ENCODE measurements around the gene NMT2.
A peak's percentile ranks its signal among the peaks of the same experiment; 100 is the strongest.

The NMT2 gene

GRCh38 chr10:15106352-15107013 is 62.0 kb downstream of the NMT2 start:
- Histone ChIP-seq H3K4me3 (ENCODE audit: low read depth in 1 of 5, low read length in 5 of 5) (peak overlapping the region in 1 of 5 donors; percentile 29), H3K36me3 (ENCODE audit: control insufficient read depth in 5 of 5, insufficient read depth in 5 of 5, low read length in 5 of 5) (peaks cover 24 to 77% (median 57%) of the 10 kb centered on the region in 5 donors), H3K4me1 (ENCODE audit: control insufficient read depth in 5 of 5, insufficient read depth in 5 of 5, low read length in 5 of 5) (peaks cover 0 to 5% (median 3%) of the 10 kb centered on the region in 5 donors), H3K27me3 (ENCODE audit: control insufficient read depth in 5 of 5, insufficient read depth in 4 of 5, low read length in 5 of 5) (no peaks in the 10 kb centered on the region), H3K9ac (ENCODE audit: low read length in 5 of 5) (peak overlapping the region in 1 of 5 donors; percentile 25), H3K9me3 (ENCODE audit: control insufficient read depth in 5 of 5, low read length in 5 of 5) (no peaks in the 10 kb centered on the region), H3K27ac (ENCODE audit: low read depth, low read length) (no peak overlapping the region)

- H3K27ac ChIP-seq (ENCODE audit: low read depth, low read length): no peak overlapping the region
- no peak overlapping the region for H3K9ac ChIP-seq (ENCODE audit: low read length in 5 of 5)
- peaks cover 16 to 58% (median 37%) of the 10 kb centered on the region in 5 donors for H3K36me3 ChIP-seq (ENCODE audit: control insufficient read depth in 5 of 5, insufficient read depth in 5 of 5, low read length in 5 of 5)
- no peak overlapping the region for H3K4me3 ChIP-seq (ENCODE audit: low read depth in 1 of 5, low read length in 5 of 5)
- H3K9me3 ChIP-seq (ENCODE audit: control insufficient read depth in 5 of 5, low read length in 5 of 5): no peaks in the 10 kb centered on the region
- peaks cover 0 to 22% (median 9%) of the 10 kb centered on the region in 5 donors for H3K4me1 ChIP-seq (ENCODE audit: control insufficient read depth in 5 of 5, insufficient read depth in 5 of 5, low read length in 5 of 5)
- H3K27me3 ChIP-seq (ENCODE audit: control insufficient read depth in 5 of 5, insufficient read depth in 4 of 5, low read length in 5 of 5): no peaks in the 10 kb centered on the region
Measured at GRCh38 chr10:15103513-15103912, 65.0 kb downstream of the NMT2 start.

GRCh38 chr10:15099886-15100285 is 68.6 kb downstream of the NMT2 start:
- Histone ChIP-seq H3K4me3 (ENCODE audit: low read depth in 1 of 5, low read length in 5 of 5) (no peak overlapping the region), H3K9me3 (ENCODE audit: control insufficient read depth in 5 of 5, low read length in 5 of 5) (no peaks in the 10 kb centered on the region), H3K36me3 (ENCODE audit: control insufficient read depth in 5 of 5, insufficient read depth in 5 of 5, low read length in 5 of 5) (peaks cover 6 to 33% (median 22%) of the 10 kb centered on the region in 5 donors), H3K4me1 (ENCODE audit: control insufficient read depth in 5 of 5, insufficient read depth in 5 of 5, low read length in 5 of 5) (peaks cover 0 to 35% (median 28%) of the 10 kb centered on the region in 5 donors), H3K9ac (ENCODE audit: low read length in 5 of 5) (peak overlapping the region in 2 of 5 donors; percentile 53 to 60), H3K27ac (ENCODE audit: low read depth, low read length) (peak overlapping the region; percentile 18), H3K27me3 (ENCODE audit: control insufficient read depth in 5 of 5, insufficient read depth in 4 of 5, low read length in 5 of 5) (no peaks in the 10 kb centered on the region)

- Histone ChIP-seq H3K36me3 (ENCODE audit: control insufficient read depth in 5 of 5, insufficient read depth in 5 of 5, low read length in 5 of 5) (peaks cover 0 to 7% (median 4%) of the 10 kb centered on the region in 5 donors), H3K27me3 (ENCODE audit: control insufficient read depth in 5 of 5, insufficient read depth in 4 of 5, low read length in 5 of 5) (no peaks in the 10 kb centered on the region), H3K9me3 (ENCODE audit: control insufficient read depth in 5 of 5, low read length in 5 of 5) (no peaks in the 10 kb centered on the region), H3K9ac (ENCODE audit: low read length in 5 of 5) (peak within 1 kb of the TSS; percentile 81 to 94 (median 93)), H3K4me3 (ENCODE audit: low read depth in 1 of 5, low read length in 5 of 5) (peak within 1 kb of the TSS; percentile 85 to 93 (median 89)), H3K27ac (ENCODE audit: low read depth, low read length) (peak within 1 kb of the TSS; percentile 94), H3K4me1 (ENCODE audit: control insufficient read depth in 5 of 5, insufficient read depth in 5 of 5, low read length in 5 of 5) (peaks cover 0 to 35% (median 28%) of the 10 kb centered on the region in 5 donors)
Measured at GRCh38 chr10:15097011-15097812, 71.3 kb downstream of the NMT2 start, which contains the start of gene RPP38. Gene RPP38, plus strand, starts transcription at chr10:15097355. Its CDS starts 5,960 bp downstream, at chr10:15103315.

GRCh38 chr10:15096661-15097010 is 71.9 kb downstream of the NMT2 start:
- Histone ChIP-seq H3K4me3 (ENCODE audit: low read depth in 1 of 5, low read length in 5 of 5) (peak overlapping the region; percentile 85 to 93 (median 89)), H3K27me3 (ENCODE audit: control insufficient read depth in 5 of 5, insufficient read depth in 4 of 5, low read length in 5 of 5) (no peaks in the 10 kb centered on the region), H3K27ac (ENCODE audit: low read depth, low read length) (peak overlapping the region; percentile 94), H3K9me3 (ENCODE audit: control insufficient read depth in 5 of 5, low read length in 5 of 5) (no peaks in the 10 kb centered on the region), H3K36me3 (ENCODE audit: control insufficient read depth in 5 of 5, insufficient read depth in 5 of 5, low read length in 5 of 5) (peaks cover 0 to 4% (median 3%) of the 10 kb centered on the region in 5 donors), H3K4me1 (ENCODE audit: control insufficient read depth in 5 of 5, insufficient read depth in 5 of 5, low read length in 5 of 5) (peaks cover 0 to 35% (median 28%) of the 10 kb centered on the region in 5 donors), H3K9ac (ENCODE audit: low read length in 5 of 5) (peak overlapping the region in 4 of 5 donors; percentile 85 to 94 (median 93))

- Histone ChIP-seq H3K36me3 (ENCODE audit: control insufficient read depth in 5 of 5, insufficient read depth in 5 of 5, low read length in 5 of 5) (no peaks in the 10 kb centered on the region), H3K9ac (ENCODE audit: low read length in 5 of 5) (no peak overlapping the region), H3K27ac (ENCODE audit: low read depth, low read length) (no peak overlapping the region), H3K4me3 (ENCODE audit: low read depth in 1 of 5, low read length in 5 of 5) (no peak overlapping the region), H3K9me3 (ENCODE audit: control insufficient read depth in 5 of 5, low read length in 5 of 5) (no peaks in the 10 kb centered on the region), H3K27me3 (ENCODE audit: control insufficient read depth in 5 of 5, insufficient read depth in 4 of 5, low read length in 5 of 5) (no peaks in the 10 kb centered on the region), H3K4me1 (ENCODE audit: control insufficient read depth in 5 of 5, insufficient read depth in 5 of 5, low read length in 5 of 5) (peaks cover 0 to 24% (median 23%) of the 10 kb centered on the region in 5 donors)
Measured at GRCh38 chr10:15092855-15093408, 75.6 kb downstream of the NMT2 start.

- Histone ChIP-seq H3K9ac (ENCODE audit: low read length in 5 of 5) (no peak overlapping the region), H3K9me3 (ENCODE audit: control insufficient read depth in 5 of 5, low read length in 5 of 5) (no peaks in the 10 kb centered on the region), H3K27me3 (ENCODE audit: control insufficient read depth in 5 of 5, insufficient read depth in 4 of 5, low read length in 5 of 5) (no peaks in the 10 kb centered on the region), H3K4me3 (ENCODE audit: low read depth in 1 of 5, low read length in 5 of 5) (no peak overlapping the region), H3K27ac (ENCODE audit: low read depth, low read length) (no peak overlapping the region), H3K4me1 (ENCODE audit: control insufficient read depth in 5 of 5, insufficient read depth in 5 of 5, low read length in 5 of 5) (peaks cover 0 to 15% (median 12%) of the 10 kb centered on the region in 5 donors), H3K36me3 (ENCODE audit: control insufficient read depth in 5 of 5, insufficient read depth in 5 of 5, low read length in 5 of 5) (no peaks in the 10 kb centered on the region)
Measured at GRCh38 chr10:15091418-15091817, 77.1 kb downstream of the NMT2 start.

GRCh38 chr10:15088428-15089261 is 79.8 kb downstream of the NMT2 start, which contains the start of gene ACBD7:
Gene ACBD7, minus strand, starts transcription at chr10:15088776. Its CDS starts 48 bp downstream, at chr10:15088728.
- peaks cover 2 to 25% (median 18%) of the 10 kb centered on the region in 5 donors for H3K4me1 ChIP-seq (ENCODE audit: control insufficient read depth in 5 of 5, insufficient read depth in 5 of 5, low read length in 5 of 5)
- no peak within 1 kb of the TSS for H3K27ac ChIP-seq (ENCODE audit: low read depth, low read length)
- H3K9me3 ChIP-seq (ENCODE audit: control insufficient read depth in 5 of 5, low read length in 5 of 5): no peaks in the 10 kb centered on the region
- peak within 1 kb of the TSS in 4 of 5 donors; percentile 58 to 73 (median 67) for H3K4me3 ChIP-seq (ENCODE audit: low read depth in 1 of 5, low read length in 5 of 5)
- peak within 1 kb of the TSS in 3 of 5 donors; percentile 43 to 62 (median 45) for H3K9ac ChIP-seq (ENCODE audit: low read length in 5 of 5)
- H3K27me3 ChIP-seq (ENCODE audit: control insufficient read depth in 5 of 5, insufficient read depth in 4 of 5, low read length in 5 of 5): no peaks in the 10 kb centered on the region
- no peaks in the 10 kb centered on the region for H3K36me3 ChIP-seq (ENCODE audit: control insufficient read depth in 5 of 5, insufficient read depth in 5 of 5, low read length in 5 of 5)

GRCh38 chr10:15084502-15084922 is 84.0 kb downstream of the NMT2 start:
- Histone ChIP-seq H3K9ac (ENCODE audit: low read length in 5 of 5) (peak overlapping the region in 4 of 5 donors; percentile 28 to 72 (median 53)), H3K27me3 (ENCODE audit: control insufficient read depth in 5 of 5, insufficient read depth in 4 of 5, low read length in 5 of 5) (no peaks in the 10 kb centered on the region), H3K4me1 (ENCODE audit: control insufficient read depth in 5 of 5, insufficient read depth in 5 of 5, low read length in 5 of 5) (peaks cover 2 to 26% (median 18%) of the 10 kb centered on the region in 5 donors), H3K4me3 (ENCODE audit: low read depth in 1 of 5, low read length in 5 of 5) (peak overlapping the region; percentile 47 to 81 (median 58)), H3K9me3 (ENCODE audit: control insufficient read depth in 5 of 5, low read length in 5 of 5) (no peaks in the 10 kb centered on the region), H3K27ac (ENCODE audit: low read depth, low read length) (no peak overlapping the region), H3K36me3 (ENCODE audit: control insufficient read depth in 5 of 5, insufficient read depth in 5 of 5, low read length in 5 of 5) (no peaks in the 10 kb centered on the region)

Data from subcutaneous abdominal adipose tissue (tissue), 5 donors.